Stimulated activated CD8-positive, alpha-beta memory T cell treated with anti-CD3 and anti-CD28 coated beads, Interleukin-4, amount 100 ng/mL, for 1 hour (primary cell): ENCODE results near the gene ZBTB47.

Source experiments
- DNase-seq, 2 donors: peaks; one replicate each; pipeline ENCODE4 v3.0.0-alpha.2; 2020; ENCODE audit warnings: low read depth in 2 of 2, low spot score in 1 of 2

Gene ZBTB47

DNA sequence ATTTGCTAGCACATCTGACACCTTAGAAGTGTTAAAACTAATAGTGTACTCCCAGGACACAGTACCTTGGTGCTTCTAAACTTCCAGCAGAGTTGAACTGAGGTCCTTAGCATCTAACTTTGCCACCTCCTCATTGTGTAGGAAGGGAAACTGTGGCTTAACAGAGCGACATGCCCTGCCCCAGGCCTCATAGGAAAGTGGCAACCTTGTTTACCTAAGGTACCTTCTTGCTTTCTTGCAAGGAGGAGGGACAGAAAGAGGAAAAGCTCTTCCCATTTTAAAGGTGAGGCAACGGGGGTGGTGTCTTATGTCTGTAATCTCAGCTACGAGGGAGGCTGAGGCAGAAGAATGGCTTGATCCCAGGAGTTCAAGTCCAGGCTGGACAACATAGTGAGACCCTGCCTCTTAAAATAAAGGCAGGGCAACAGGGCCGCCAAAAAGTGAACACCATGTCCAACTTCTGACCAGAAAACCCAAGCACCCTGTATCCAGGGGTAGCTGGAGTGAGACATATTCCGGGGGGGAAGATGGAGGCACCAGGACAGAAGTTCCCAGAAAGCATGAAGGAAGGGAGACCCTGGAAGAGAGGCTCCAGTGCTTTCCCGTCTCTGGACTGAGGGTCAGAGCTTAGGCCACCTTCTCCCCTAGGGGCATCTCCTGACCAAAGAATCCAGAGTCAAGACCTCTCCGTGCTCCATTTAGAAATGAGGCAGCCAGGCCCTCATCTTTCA, 31.3 kb downstream of the ZBTB47 start:
- no peak for DNase-seq

DNA sequence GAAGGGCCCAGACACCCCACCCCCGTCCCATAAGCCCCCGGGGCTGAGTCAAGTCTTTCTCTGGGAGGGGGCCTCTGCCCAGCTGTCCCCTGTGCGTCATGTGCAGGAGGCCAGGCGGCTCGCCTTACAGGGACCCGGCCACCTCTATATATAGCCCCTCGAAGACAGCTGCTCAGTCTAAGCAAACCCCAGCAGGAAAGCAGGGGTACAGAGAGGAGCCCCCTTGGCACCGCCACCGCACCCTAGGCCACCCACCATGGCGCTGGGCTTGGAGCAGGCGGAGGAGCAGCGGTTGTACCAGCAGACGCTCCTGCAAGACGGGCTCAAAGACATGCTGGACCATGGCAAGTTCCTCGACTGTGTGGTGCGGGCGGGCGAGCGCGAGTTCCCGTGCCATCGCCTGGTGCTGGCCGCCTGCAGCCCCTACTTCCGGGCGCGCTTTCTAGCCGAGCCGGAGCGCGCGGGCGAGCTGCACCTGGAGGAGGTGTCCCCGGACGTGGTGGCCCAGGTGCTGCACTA, 31.9 kb downstream of the ZBTB47 start, which contains the start of gene KLHL40:
TSS of gene KLHL40 (plus strand) at position 175 of the 519 bp plus-strand sequence. CDS start at position 257, 82 bp downstream.
- DNase-seq: no peak

DNA sequence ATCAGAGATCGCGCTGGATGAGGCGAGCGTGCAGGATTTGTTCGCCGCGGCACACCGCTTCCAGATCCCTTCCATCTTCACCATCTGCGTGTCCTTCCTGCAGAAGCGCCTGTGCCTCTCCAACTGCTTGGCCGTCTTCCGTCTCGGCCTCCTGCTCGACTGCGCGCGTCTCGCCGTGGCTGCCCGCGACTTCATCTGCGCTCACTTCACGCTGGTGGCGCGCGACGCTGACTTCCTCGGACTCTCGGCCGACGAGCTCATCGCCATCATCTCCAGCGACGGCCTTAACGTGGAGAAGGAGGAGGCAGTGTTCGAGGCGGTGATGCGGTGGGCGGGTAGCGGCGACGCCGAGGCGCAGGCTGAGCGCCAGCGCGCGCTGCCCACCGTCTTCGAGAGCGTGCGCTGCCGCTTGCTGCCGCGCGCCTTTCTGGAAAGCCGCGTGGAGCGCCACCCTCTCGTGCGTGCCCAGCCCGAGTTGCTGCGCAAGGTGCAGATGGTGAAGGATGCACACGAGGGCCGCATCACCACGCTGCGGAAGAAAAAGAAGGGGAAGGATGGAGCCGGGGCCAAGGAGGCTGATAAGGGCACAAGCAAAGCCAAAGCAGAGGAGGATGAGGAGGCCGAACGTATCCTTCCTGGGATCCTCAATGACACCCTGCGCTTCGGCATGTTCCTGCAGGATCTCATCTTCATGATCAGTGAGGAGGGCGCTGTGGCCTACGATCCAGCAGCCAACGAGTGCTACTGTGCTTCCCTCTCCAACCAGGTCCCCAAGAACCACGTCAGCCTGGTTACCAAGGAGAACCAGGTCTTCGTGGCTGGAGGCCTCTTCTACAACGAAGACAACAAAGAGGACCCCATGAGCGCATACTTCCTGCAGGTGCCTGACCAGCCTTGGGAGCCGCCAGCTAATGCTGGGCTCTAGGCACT, 32.7 kb downstream of the ZBTB47 start:
- no peak for DNase-seq

DNA sequence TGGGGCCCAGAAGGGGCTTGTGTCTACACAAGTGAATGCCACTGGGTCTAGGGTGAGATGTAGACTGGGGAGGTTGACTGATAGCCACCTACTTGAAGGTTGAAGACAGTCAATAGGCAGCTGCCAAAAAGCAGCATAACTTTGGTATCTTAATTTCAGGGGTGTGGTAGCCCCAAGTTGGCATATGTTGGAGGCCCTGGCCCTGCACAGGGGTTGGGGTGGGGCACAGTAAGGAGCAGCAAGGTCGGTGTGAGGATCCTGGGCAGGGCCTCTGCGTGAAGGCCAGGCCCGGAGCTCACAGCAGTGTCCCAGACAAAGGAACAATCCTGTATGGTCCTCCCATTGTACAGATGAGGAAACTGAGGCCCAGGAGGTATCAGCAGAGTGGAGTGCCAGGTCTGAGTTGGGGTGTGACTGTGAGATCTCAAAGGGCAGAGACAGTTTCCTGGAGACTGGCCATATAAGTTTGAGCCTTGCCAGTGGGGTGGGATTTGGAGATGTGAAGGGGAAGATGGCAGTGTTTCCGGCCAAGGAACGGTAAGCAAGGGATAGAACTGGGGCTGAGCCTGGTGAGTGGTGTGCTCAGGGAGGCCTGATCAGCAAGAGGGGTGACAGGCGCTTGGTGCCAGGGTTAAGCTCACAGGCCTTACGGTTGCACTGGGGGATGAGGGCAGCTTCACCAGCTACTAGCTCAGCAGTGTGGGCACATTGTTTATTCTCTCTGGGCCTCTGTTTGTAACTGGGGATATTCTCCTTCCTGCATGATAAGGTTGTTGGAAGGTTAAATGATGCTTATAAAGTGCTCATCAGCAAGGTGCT, 33.5 kb downstream of the ZBTB47 start:
- no peak for DNase-seq

DNA sequence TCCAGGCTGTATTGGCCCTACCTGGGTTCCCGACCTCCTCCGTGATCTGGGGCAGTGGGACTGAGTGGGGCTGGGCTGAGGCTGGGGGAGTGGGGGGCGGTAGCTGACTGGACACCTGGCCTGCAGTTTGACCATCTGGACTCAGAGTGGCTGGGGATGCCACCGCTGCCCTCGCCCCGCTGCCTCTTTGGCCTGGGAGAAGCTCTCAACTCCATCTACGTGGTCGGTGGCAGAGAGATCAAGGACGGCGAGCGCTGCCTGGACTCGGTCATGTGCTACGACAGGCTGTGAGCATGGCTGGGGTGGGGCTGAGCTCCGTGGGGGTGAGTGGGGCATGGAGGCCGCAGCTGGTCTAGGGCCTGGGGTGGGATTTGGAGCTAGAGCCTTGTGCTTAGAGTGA, 34.5 kb downstream of the ZBTB47 start:
- no peak for DNase-seq

DNA sequence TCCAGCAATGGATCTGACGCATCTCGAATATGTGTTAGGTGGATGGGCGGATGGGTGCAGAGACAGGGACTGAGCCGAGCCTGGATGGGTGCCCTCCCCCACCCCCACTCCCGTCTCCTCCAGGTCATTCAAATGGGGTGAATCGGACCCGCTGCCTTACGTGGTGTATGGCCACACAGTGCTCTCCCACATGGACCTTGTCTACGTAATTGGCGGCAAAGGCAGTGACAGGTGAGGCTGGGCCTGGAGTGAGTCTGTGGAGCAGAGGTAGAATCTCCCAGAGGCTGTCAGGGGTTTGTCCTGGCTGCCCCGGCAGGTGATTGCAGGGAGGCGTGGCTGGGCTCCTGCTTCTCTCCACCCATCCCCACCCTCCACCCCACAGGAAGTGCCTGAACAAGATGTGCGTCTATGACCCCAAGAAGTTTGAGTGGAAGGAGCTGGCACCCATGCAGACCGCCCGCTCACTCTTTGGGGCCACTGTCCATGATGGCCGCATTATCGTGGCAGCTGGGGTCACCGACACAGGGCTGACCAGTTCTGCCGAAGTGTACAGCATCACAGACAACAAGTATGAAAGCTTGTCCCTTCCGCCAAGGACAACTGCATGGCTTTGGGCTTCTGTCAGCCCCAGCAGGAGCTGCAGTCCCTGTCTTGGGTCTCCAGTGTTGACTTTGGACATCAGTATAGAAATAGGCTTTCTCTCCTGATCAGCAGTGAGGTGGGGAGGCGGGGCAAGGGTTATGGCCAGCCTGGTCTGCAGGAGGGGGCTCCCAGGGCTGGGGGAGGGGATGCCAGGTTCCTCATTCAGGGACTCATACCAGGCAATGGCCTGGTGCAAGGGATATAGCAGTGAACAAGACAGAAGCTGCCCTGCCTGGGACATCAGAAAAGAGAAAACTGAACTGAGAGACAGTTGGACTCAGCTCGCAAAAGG, 35.3 kb downstream of the ZBTB47 start:
- no peak for DNase-seq

DNA sequence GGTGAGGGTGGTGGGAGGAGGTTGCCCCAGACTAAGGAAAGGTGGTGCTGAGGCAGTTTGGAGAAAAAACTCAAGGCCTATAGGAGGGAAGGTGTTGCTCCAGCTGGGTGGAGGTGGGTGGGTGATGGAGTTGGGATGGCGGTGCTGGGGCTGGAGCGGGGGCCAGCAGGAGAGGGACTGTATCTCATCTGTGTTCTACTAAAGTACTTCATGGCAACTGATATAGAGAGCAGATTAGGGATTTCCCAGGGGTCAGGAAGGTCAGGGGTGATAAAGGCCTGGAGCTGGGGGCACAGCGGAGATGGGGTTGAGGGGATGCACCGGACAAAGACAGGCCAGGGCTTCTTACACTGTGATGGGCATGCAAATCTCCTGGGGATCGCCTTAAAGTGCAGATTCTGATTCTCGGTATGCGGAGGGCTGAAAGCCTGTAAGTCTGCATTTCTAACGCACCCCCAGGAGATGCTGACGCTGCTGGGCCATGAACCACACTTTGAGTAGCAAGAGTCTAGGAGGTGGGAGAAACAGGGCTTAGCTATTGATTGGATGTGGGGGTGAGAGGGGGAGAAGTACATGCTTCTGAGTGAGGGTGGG, 36.0 kb downstream of the ZBTB47 start:
- DNase-seq: no peak

DNA sequence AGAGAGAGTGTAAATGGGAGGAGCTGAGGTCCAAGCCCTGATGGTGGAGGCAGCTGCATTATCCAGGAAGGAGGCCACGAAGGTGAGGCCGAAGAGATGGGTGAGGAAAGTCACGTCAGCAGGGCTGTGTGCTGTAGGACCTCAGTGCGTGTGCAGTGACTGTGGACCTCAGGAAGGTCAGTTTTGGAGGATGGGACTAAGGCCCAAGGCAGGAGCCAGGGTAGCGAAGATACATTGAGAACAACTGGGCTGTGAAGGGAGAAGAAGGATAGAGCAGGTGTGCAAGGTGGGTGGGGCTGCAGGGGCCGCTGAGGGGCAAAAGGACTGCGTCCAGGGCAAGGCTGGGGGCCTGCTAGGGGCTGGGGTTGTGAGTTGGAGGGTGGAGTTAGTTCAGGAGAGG, 36.7 kb downstream of the ZBTB47 start:
- DNase-seq: no peak

DNA sequence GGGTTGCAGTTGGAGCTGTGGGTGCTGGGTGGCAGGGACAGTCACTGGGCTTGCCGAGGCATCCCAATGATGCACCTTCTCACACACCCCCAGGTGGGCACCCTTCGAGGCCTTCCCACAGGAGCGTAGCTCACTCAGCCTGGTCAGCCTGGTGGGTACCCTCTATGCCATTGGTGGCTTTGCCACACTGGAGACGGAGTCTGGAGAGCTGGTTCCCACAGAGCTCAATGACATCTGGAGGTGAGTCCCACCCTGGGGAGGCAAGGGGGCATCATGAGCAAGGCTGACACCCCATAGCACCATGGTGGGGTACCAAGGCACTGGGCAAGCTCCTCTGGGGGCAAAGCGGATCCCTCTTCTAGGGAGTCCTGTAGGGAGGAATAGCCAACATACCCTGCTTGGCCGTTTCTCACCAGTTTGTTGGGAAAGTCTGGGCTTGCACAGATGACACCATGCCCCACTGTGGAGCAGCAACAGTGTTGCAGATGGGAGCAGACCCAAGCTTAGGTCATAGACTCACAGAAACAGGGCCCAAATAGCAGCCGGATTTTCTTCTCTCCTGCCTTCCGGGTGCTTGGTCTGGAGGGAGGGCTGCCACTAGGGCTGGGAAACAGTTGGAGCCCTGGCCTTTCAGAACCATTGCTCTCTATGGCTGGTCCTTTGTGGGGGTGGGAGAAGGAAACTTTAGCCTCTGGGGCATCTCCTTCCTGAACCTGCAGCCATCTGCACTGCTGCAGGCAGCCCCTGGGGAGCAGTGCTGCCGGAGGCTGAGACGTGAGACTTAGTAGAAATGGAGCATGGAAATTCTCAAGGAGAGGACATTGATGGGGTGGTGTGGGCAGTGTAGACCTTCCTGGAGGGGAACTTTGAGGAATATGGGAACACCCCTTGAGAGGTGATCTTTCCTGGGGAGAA, 37.5 kb downstream of the ZBTB47 start:
- DNase-seq: no peak

DNA sequence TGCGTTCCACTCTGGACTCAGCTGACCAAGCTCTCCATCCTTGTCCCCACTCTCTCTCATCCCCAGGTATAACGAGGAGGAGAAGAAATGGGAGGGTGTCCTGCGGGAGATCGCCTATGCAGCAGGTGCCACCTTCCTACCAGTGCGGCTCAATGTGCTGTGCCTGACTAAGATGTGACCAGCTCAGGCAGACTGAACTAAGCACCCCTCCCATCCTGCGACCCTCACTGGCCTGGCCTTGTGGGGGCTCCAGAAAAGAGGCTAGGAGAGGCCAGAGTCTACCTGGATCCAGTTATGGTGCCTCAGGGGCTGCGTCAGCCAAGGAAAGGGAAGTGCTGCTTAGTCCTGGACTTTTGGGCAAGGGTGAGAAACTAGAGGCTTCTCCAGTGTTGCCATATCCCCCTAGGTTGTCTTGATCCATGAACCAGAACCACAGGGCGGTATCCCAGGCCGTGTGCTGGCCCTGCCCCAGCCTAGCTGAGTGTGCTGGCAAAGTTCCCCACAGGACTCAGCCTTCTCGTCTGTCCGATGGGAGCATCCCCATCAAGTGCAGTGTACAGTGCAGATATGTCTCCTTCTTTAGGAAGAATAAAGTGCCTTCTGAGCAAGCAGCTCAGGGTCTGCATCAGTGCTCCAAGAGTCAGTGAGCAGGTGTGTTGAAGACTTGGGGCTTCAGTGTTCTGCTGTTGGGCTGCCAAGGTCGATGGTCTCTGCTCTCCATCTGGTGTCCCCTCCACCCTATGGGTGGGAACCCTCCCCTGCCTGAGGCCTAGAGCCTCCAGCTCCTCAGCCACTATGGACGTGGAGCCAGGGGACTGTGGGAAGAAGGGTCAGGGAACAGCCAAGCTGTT, 38.5 kb downstream of the ZBTB47 start:
- no peak for DNase-seq

DNA sequence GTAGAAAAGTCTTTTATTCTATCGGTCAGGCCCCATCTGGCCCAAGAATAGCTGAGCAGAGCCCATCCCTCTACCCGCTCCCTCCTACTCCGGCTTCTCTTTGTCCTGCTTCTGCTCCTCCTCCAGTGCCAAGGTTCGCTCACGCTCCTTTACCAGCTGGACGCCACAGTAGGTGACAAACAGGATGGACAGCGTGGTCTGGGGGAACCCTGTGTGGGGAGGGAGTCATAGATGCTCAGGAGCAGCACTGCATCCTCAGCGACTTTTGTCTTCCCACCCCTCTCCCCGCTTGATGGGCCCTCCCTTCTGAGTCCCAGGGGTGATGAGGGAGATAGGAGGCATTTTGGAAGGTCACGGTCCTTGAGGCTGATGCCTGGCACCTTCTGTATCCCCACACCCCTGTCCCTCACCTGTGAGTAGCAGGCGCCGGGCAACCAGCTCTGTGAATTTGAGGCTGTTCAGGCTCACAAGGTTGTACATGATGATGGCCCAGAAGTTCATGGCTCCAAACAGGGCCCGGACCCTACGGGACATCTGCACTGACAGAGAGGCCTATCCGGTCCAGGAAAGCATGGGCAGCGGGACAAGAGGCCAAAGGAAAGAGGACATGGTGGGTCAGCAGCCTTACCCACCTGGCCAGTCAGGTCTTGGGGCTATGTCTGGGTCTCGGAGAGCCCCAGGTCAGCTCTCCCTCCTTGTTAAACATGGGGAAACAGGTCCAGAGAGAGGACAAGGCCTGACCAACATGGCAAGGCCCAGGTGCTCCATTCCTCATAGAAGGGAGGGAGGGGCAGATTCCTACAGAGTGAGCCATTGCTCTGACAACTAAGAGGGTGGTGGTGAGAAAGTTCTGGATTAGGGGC, 39.4 kb downstream of the ZBTB47 start:
- DNase-seq: no peak

DNA sequence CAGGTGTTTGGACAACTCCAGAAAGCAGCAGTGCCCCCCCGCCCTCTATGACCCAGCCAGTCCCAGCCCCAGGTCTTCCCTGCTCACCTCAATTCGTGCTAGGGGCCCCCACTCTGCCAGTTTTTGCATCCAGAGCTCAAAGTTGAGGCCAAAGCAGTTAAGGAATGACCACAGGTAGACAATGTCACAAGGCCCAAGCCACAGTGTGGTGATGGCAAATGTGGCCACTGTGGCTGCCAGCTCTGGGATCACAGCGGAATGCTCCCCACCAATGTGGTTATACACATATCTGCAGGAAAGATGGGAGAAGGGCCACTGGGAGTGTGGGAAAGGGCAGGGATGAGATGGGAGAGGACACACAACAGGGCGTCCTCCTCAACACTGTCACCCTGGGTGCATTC, 40.0 kb downstream of the ZBTB47 start:
- no peak for DNase-seq

DNA sequence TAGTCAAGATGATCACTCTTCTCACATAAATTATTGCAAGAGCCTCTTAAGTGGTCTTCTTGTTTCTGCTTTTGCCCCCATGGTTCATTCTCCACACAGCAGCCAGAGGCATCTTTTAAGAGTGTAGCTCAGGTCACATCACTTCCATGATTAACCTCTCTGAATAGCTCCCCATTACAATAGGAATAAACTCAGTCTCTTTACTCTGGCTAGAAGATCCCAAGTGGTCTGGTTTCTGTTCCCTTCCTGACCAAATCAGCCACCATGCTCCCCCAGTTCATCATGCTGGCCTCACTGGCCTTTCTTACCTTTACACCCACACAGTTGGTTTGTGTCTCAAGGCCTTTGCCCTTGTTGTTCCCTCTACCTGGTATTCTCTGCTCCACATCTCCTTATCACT, 40.9 kb downstream of the ZBTB47 start:
- DNase-seq: no peak

DNA sequence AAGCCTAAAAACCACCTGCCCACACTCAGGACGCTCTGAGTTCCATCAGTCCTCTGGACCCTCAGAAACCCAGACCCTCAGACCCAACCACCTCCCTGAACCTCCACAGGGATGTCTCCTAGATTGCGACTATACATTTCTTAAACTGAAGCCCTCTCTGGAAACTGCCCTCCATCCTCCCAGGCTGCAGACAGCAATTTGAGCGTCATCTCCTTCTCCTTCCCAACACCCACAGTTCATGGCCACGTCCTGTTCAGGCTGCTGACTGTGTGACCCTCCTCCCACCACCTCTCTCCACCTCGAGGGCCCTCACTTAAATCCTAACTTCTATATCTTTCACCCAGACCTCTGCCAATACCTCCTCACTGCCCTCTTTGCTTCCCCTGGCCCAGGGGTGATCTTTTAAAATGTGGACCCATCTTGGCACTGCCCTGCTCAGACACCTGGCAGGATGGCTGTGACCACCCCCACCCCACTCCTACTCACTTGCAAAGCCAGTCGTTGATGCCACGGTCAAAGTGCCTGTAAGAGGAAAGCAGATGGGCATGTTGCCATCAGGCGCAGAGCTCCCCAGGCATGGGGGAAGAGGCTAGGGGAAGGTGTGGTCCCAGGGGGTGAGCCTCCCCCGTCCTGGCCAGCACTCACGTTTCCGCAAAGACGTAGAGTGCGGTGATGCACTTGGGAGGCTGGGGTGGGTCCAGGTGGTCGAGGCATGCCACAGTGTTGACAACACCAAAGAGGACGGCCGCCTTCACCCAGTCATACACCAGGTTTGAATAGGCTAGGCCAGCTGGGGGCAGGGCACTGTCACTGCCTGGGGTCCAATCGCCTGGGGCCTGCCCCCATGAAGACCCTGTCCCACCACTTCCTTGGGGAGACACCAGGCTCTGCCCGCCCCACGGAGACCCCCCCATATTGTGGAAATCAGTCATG, 43.1 kb downstream of the ZBTB47 start:
- no peak for DNase-seq

DNA sequence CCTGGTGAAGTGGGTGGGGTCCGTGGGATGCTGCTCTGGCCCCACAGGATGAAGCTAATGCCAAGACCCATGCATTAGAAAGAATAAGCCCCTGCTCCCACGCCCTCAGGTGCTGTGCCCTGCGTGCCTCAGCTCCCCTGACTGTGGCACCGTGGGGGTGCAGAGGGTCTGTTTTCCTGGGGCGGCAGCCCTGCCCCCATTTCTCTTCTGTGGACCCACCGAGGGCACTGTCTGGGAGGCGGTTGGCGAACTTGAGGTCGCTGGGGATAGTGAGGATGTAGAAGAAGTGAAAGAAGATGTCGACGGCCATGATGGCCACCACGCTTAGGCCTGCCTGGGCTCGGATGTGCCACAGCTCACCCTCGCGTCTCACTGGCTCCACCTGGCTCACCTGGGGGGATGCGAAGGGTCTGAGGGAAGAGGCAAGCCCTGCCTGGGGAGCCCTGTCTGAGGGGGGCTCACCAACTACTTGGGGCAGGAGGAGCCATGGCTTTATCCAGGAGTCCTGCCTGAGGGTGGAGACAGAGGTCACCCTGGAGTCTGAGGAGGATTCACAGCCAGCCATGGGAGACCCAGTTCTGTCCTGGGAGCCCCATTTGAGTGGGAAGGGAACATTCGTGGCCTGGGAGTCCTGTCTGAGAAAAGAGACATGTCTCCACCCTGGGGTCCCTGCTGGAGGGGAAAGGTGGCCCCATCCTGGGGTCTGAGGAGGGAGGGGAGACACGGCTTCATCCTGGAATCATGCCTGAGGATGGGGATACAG, 44.0 kb downstream of the ZBTB47 start:
- no peak for DNase-seq
